GM10266 (cell line): Measurements from ENCODE around the gene SH3BP2.

Experiments
- DNase-seq: peaks from one replicate; pipeline ENCODE4 v3.0.0; 2012; ENCODE audit errors: extremely low spot score
- CTCF ChIP-seq: IDR thresholded peaks from 2 replicates; pipeline ENCODE4 v1.5.1; 2012; ENCODE audit warnings: mild to moderate bottlenecking, low read depth; ENCODE audit not compliant: control insufficient read depth, insufficient read depth; ENCODE audit errors: missing control alignments

The SH3BP2 gene

GRCh38 chr4:2836391-2836859 is 43.5 kb downstream of the SH3BP2 start:
- no peak for DNase-seq
- no peak for TF ChIP-seq CTCF

GRCh38 chr4:2837110-2837903 is 44.4 kb downstream of the SH3BP2 start:
- TF ChIP-seq CTCF = no peak
- no peak for DNase-seq

GRCh38 chr4:2837904-2838496 is 45.1 kb downstream of the SH3BP2 start:
- TF ChIP-seq CTCF = no peak
- DNase-seq = peak; percentile 43

- DNase-seq = no peak
- no peak for TF ChIP-seq CTCF
These were observed 46.2 kb downstream of the SH3BP2 start for GRCh38 chr4:2839060-2839459.

- no peak for DNase-seq
- no peak for TF ChIP-seq CTCF
These were observed 49.9 kb downstream of the SH3BP2 start for GRCh38 chr4:2842687-2843262.

- TF ChIP-seq CTCF = no peak
- peak; percentile 99 for DNase-seq
These were observed 50.5 kb downstream of the SH3BP2 start, which contains the start of gene ADD1 for GRCh38 chr4:2843263-2843940. ADD1 (plus strand) TSS chr4:2843844; CDS start chr4:2875916, 32,072 bp downstream.
